GM12878 (cell line): Measurements from ENCODE around the gene PAFAH2.

ENCODE experiments used
- ESRRA ChIP-seq: IDR thresholded peaks from 2 replicates; pipeline ENCODE4 v1.6.1; 2012; ENCODE audit warnings: mild to moderate bottlenecking, low read length, improper control_type of control experiment
- HDAC6 ChIP-seq: fragments of 200-600 bp; sonication (generic); IDR thresholded peaks from one replicate; pipeline ENCODE4 v1.8.0; 2017; ENCODE audit warnings: antibody characterized with exemption; ENCODE audit not compliant: unreplicated experiment
- RAD51 ChIP-seq: fragments of 450-650 bp; IDR thresholded peaks from 2 replicates; pipeline ENCODE4 v1.6.1; 2016; ENCODE audit warnings: moderate library complexity, mild to moderate bottlenecking, inconsistent platforms
- TAF1 ChIP-seq: IDR thresholded peaks from 2 replicates; pipeline ENCODE4 v1.6.1; 2011; ENCODE audit warnings: mild to moderate bottlenecking, low read depth, low read length, borderline replicate concordance
- TF ChIP-seq, protein P1 (sequence below): IDR thresholded peaks from 2 replicates; pipeline ENCODE4 v1.6.1; 2012; ENCODE audit warnings: low read depth, low read length, improper control_type of control experiment
- TF ChIP-seq, protein P2 (sequence below): IDR thresholded peaks from 2 replicates; pipeline ENCODE4 v1.6.1; 2012; ENCODE audit warnings: mild to moderate bottlenecking, low read depth, low read length
- TF ChIP-seq, protein P3 (sequence below): IDR thresholded peaks from 2 replicates; pipeline ENCODE4 v1.6.1; 2011; ENCODE audit warnings: mild to moderate bottlenecking, low read depth, low read length, moderate library complexity; ENCODE audit not compliant: insufficient replicate concordance
- TF ChIP-seq, protein P4 (sequence below): IDR thresholded peaks from 2 replicates; pipeline ENCODE4 v1.6.1; 2012; ENCODE audit warnings: low read depth, low read length, improper control_type of control experiment

DNA sequence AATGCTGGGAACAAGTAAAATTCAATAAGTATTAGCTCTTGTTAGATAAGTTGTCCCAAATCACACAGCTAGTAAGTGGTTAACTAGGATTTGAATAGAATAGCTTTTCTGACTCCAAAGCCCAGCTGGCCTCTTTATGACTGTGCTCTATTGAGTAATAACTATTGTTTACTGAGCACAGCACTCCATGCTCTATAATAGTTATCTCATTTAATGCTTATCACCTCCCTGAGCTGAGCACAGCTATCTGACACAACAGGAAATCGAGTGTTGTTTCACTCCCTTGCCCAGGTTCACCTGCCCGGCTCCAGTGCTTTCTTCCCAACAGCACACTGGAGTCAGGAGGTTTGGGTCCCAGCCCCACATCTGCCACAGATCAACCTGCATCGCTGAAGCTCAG, 52.9 kb downstream of the PAFAH2 start:
- no peak for TF ChIP-seq TAF1
- TF ChIP-seq, protein P1, sequence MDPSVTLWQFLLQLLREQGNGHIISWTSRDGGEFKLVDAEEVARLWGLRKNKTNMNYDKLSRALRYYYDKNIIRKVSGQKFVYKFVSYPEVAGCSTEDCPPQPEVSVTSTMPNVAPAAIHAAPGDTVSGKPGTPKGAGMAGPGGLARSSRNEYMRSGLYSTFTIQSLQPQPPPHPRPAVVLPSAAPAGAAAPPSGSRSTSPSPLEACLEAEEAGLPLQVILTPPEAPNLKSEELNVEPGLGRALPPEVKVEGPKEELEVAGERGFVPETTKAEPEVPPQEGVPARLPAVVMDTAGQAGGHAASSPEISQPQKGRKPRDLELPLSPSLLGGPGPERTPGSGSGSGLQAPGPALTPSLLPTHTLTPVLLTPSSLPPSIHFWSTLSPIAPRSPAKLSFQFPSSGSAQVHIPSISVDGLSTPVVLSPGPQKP = no peak
- no peak for TF ChIP-seq RAD51
- TF ChIP-seq HDAC6 = no peak
- TF ChIP-seq, protein P2, sequence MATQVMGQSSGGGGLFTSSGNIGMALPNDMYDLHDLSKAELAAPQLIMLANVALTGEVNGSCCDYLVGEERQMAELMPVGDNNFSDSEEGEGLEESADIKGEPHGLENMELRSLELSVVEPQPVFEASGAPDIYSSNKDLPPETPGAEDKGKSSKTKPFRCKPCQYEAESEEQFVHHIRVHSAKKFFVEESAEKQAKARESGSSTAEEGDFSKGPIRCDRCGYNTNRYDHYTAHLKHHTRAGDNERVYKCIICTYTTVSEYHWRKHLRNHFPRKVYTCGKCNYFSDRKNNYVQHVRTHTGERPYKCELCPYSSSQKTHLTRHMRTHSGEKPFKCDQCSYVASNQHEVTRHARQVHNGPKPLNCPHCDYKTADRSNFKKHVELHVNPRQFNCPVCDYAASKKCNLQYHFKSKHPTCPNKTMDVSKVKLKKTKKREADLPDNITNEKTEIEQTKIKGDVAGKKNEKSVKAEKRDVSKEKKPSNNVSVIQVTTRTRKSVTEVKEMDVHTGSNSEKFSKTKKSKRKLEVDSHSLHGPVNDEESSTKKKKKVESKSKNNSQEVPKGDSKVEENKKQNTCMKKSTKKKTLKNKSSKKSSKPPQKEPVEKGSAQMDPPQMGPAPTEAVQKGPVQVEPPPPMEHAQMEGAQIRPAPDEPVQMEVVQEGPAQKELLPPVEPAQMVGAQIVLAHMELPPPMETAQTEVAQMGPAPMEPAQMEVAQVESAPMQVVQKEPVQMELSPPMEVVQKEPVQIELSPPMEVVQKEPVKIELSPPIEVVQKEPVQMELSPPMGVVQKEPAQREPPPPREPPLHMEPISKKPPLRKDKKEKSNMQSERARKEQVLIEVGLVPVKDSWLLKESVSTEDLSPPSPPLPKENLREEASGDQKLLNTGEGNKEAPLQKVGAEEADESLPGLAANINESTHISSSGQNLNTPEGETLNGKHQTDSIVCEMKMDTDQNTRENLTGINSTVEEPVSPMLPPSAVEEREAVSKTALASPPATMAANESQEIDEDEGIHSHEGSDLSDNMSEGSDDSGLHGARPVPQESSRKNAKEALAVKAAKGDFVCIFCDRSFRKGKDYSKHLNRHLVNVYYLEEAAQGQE = no peak
- no peak for TF ChIP-seq ESRRA
- TF ChIP-seq, protein P3, sequence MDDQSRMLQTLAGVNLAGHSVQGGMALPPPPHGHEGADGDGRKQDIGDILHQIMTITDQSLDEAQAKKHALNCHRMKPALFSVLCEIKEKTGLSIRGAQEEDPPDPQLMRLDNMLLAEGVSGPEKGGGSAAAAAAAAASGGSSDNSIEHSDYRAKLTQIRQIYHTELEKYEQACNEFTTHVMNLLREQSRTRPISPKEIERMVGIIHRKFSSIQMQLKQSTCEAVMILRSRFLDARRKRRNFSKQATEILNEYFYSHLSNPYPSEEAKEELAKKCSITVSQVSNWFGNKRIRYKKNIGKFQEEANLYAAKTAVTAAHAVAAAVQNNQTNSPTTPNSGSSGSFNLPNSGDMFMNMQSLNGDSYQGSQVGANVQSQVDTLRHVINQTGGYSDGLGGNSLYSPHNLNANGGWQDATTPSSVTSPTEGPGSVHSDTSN = no peak
- TF ChIP-seq, protein P4, sequence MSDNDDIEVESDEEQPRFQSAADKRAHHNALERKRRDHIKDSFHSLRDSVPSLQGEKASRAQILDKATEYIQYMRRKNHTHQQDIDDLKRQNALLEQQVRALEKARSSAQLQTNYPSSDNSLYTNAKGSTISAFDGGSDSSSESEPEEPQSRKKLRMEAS = no peak
